Osteocyte (in vitro differentiated cells): Measurements from ENCODE around the gene CREB5. TPM values are rescaled to one million over a fixed set of nuclear protein-coding genes. Genes with fewer than 3 reads are reported as not detected.

Experiments
- DNase-seq: peaks from one replicate; pipeline ENCODE4 v3.0.0; 2021; ENCODE audit warnings: mixed read lengths; ENCODE audit not compliant: unreplicated experiment; ENCODE audit errors: extremely low spot score
- H3K27ac Mint-ChIP-seq: one replicate; pipeline ENCODE4 v1.8.0; 2021; ENCODE audit warnings: mild to moderate bottlenecking, mixed read lengths; ENCODE audit not compliant: unreplicated experiment
- H3K27me3 Mint-ChIP-seq: one replicate; pipeline ENCODE4 v1.8.0; 2021; ENCODE audit warnings: mixed read lengths; ENCODE audit not compliant: unreplicated experiment
- H3K36me3 Mint-ChIP-seq: one replicate; pipeline ENCODE4 v1.8.0; 2021; ENCODE audit warnings: mixed read lengths; ENCODE audit not compliant: unreplicated experiment
- H3K4me1 Mint-ChIP-seq: one replicate; pipeline ENCODE4 v1.8.0; 2021; ENCODE audit warnings: mixed read lengths; ENCODE audit not compliant: unreplicated experiment
- H3K4me3 Mint-ChIP-seq: one replicate; pipeline ENCODE4 v1.8.0; 2021; ENCODE audit warnings: mild to moderate bottlenecking, moderate library complexity, mixed read lengths; ENCODE audit not compliant: unreplicated experiment
- H3K9me3 Mint-ChIP-seq: one replicate; pipeline ENCODE4 v1.8.0; 2021; ENCODE audit warnings: mixed read lengths; ENCODE audit not compliant: unreplicated experiment
- total RNA-seq: library from RNA; stranded (reverse); gene quantifications from 2 replicates; pipeline ENCODE4 v1.2.1, GENCODE V29; 2021
- TF ChIP-seq, protein P1 (sequence below): fragments of 200-600 bp; sonication (generic); IDR thresholded peaks from 2 replicates; pipeline ENCODE4 v1.5.0; 2021; ENCODE audit warnings: antibody characterized with exemption, mild to moderate bottlenecking, moderate library complexity

CREB5 gene
- total RNA-seq, 1 donor from 2014 or later = 7.5 TPM

DNA sequence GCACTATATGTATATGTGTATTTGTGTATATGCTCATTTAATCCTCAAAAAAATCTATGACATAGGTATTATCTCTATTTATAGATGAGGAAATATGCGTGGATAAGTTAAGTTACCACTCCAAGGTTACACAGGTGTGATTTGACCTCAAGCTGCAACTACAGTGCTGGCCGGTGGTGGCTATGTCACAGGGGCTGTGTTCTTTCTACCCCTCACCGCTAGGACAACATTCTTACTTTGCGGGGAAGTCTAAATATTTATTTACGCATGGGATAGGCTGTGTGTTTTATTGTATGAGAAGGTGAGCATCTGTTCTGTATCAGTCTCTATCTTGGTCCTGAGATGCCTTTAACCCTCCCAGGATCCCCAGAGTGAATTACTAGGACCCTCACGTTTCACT is 60.0 kb downstream of the CREB5 start:
- no peak overlapping the region for H3K4me3 Mint-ChIP-seq
- H3K9me3 Mint-ChIP-seq = no peaks in the 10 kb centered on the region
- no peak overlapping the region for H3K27ac Mint-ChIP-seq
- TF ChIP-seq, protein P1, sequence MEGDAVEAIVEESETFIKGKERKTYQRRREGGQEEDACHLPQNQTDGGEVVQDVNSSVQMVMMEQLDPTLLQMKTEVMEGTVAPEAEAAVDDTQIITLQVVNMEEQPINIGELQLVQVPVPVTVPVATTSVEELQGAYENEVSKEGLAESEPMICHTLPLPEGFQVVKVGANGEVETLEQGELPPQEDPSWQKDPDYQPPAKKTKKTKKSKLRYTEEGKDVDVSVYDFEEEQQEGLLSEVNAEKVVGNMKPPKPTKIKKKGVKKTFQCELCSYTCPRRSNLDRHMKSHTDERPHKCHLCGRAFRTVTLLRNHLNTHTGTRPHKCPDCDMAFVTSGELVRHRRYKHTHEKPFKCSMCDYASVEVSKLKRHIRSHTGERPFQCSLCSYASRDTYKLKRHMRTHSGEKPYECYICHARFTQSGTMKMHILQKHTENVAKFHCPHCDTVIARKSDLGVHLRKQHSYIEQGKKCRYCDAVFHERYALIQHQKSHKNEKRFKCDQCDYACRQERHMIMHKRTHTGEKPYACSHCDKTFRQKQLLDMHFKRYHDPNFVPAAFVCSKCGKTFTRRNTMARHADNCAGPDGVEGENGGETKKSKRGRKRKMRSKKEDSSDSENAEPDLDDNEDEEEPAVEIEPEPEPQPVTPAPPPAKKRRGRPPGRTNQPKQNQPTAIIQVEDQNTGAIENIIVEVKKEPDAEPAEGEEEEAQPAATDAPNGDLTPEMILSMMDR = no peak
- H3K4me1 Mint-ChIP-seq = peaks cover 27% of the 10 kb centered on the region
- no peaks in the 10 kb centered on the region for H3K36me3 Mint-ChIP-seq
- no peak for DNase-seq
- peaks cover 2% of the 10 kb centered on the region for H3K27me3 Mint-ChIP-seq

DNA sequence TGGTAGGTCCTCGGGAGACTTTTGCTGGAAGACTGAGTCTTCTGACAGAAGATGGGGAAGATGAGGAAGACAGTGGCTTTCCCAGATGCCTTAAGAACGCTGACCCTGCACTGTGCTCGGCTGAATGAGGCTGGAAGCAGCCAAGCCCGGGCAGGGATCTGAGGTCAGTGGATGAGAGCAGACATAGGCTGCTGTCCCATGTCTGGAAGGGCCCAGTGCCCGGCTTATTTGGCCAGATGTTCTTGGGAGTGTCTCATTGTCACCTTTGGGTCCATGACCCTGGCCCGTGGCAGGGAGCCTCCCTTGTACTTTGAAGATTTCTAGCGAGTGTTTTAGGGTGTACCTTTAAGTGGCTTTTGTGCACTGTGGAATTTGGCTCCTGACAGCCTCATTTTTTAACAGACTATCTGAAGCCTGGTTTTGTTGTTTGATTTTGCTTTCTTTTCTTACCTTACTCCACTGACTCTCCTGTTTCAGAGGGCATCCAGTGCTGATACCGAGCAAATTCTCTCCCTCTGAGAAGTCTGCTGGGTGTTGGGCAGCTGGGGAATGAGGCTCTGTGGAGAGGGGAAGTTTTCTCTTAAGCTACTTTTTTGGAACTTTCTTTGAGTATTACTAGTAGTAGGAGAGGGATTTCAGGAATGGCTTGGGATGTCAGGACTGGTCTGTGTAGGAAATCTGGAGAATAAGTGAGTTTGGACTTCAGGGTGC is 61.4 kb downstream of the CREB5 start:
- H3K27ac Mint-ChIP-seq = no peak overlapping the region
- no peaks in the 10 kb centered on the region for H3K36me3 Mint-ChIP-seq
- TF ChIP-seq, protein P1 = no peak
- H3K4me1 Mint-ChIP-seq = peaks cover 27% of the 10 kb centered on the region
- DNase-seq = no peak
- H3K27me3 Mint-ChIP-seq = peaks cover 2% of the 10 kb centered on the region
- H3K4me3 Mint-ChIP-seq = no peak overlapping the region
- H3K9me3 Mint-ChIP-seq = no peaks in the 10 kb centered on the region

DNA sequence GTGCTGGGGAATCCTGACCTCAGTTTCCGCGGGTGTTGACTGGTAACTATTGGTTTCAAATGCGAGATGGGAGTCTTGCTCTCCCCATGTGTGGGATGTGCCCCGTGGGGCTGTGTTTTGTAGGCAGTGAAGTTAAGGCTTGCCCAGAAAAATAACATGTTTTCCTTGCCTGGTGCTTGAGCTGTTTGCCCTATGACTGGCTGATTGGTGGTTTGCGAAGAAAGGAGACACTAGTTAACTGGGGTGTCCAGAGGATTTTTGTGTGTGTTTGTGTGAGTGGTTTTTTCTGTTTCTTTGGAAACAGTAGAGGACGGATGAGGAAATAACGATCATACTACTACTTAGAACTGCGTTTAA is 61.9 kb downstream of the CREB5 start:
- DNase-seq = no peak
- no peaks in the 10 kb centered on the region for H3K36me3 Mint-ChIP-seq
- no peak overlapping the region for H3K4me3 Mint-ChIP-seq
- no peaks in the 10 kb centered on the region for H3K9me3 Mint-ChIP-seq
- H3K27ac Mint-ChIP-seq = no peak overlapping the region
- H3K4me1 Mint-ChIP-seq = peaks cover 27% of the 10 kb centered on the region
- TF ChIP-seq, protein P1 = no peak
- peaks cover 2% of the 10 kb centered on the region for H3K27me3 Mint-ChIP-seq

DNA sequence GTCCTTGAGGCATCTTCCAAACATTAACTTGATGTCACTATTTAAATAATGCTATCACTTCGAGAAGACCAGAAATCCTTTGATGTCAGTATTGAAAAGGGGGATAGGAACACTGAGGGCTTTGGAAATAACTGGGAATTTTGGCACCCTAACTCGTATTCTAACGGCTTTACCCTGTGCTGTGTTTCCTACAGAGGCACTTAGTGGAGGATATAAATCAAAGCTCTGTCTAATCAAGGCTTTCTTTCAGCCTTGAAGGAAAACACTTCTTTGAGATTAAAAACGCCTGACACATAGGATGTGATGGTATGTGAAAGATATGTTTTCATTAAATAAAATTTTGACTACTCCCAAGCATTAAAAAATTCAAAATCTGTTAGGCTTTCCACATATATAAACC is 62.3 kb downstream of the CREB5 start:
- H3K27ac Mint-ChIP-seq = no peak overlapping the region
- H3K4me3 Mint-ChIP-seq = no peak overlapping the region

DNA sequence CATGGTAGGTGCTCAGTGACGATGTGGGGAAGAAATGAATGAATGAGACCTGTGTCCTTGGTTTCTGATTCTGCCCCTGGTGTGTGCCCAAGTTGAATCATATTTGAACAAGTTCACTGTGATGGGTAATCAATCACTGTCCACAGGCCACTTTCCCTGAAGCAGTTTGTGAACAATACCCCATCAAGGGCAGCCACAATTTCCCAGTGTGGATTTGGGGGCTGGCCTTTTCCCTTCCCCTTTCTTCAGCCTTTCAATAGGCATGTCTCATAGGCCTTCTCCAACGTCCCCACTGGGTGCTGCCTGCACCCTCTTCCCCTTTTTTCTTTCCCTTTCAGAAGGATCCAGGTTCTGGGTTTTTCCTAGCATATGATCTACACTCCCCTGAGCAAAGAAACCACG is 64.7 kb downstream of the CREB5 start:
- Mint-ChIP-seq H3K27me3 (peaks cover 2% of the 10 kb centered on the region), H3K36me3 (no peaks in the 10 kb centered on the region), H3K9me3 (no peaks in the 10 kb centered on the region), H3K4me1 (peaks cover 50% of the 10 kb centered on the region), H3K27ac (no peak overlapping the region), H3K4me3 (no peak overlapping the region)
- DNase-seq = no peak
- TF ChIP-seq, protein P1 = no peak

More for the DNA sequence above, 62.3 kb downstream of the CREB5 start:
- TF ChIP-seq, protein P1 = no peak
- no peak for DNase-seq
- Mint-ChIP-seq H3K9me3 (no peaks in the 10 kb centered on the region), H3K36me3 (no peaks in the 10 kb centered on the region), H3K4me1 (peaks cover 27% of the 10 kb centered on the region), H3K27me3 (peaks cover 2% of the 10 kb centered on the region)
